HCT116 (cell line): ENCODE measurements around the gene AASS. TPM values are rescaled to one million over a fixed set of nuclear protein-coding genes. Genes with fewer than 3 reads are reported as not detected.

Experiments
- ATAC-seq: fragments of 200-7000 bp; cut with Tn5 transposase; 2 replicates; pipeline ENCODE4 v1.9.1; 2020; ENCODE audit warnings: mild to moderate bottlenecking, moderate library complexity
- BruUV-seq: library from RNA; stranded (reverse); fragments of 400-500 nt; replicated peaks from 2 replicates; lab custom pipeline; 2021; lab: Mats Ljungman, UMichigan
- CTCF ChIA-PET: fragments of 300-600 bp; sonication (Branson Sonifier 250); formaldehyde crosslinking; loops from one replicate; lab custom pipeline; 2021; ENCODE audit warnings: antibody characterized with exemption; lab: Charles Lee
- POLR2A ChIA-PET: fragments of 300-600, 350-600 bp; sonication (Branson Sonifier 250); formaldehyde crosslinking; loops from one replicate; lab custom pipeline; 2021; ENCODE audit warnings: antibody characterized with exemption; lab: Charles Lee
- RAD21 ChIA-PET, 2 experiments: fragments of 300-600 bp; sonication (Branson Sonifier 250); formaldehyde crosslinking; loops; one replicate each; lab custom pipeline; 2023; ENCODE audit warnings: low total read pairs in 2 of 2; ENCODE audit not compliant: uncharacterized antibody in 2 of 2, unreplicated experiment in 2 of 2, low non-redundant PET in 1 of 2; lab: Charles Lee
- DNase-seq: peaks from one replicate; pipeline ENCODE4 v3.0.0-alpha.2; 2010; ENCODE audit warnings: low read depth, low spot score
- H2AFZ ChIP-seq: fragments of 200-600 bp; shearing (Covaris generic), sonication (generic); 2 replicates; pipeline ENCODE4 v1.6.1; 2017; ENCODE audit warnings: low read depth, mixed run types, mixed read lengths, antibody characterized with exemption, low read length; ENCODE audit not compliant: poor library complexity, severe bottlenecking
- H3K27ac ChIP-seq: 2 replicates; pipeline ENCODE4 v1.5.1; 2012; ENCODE audit warnings: low read depth, low read length
- H3K27me3 ChIP-seq: fragments of 200-600 bp; sonication (generic); 2 replicates; pipeline ENCODE4 v1.6.1; 2016; ENCODE audit warnings: mixed run types, low read length, mixed read lengths; ENCODE audit not compliant: insufficient read depth
- H3K36me3 ChIP-seq, 2 experiments: fragments of 200-500 bp in 1 of 2; fragments of 200-600 bp in 1 of 2; sonication (Bioruptor generic) in 1 of 2; sonication (generic) in 1 of 2; 2 replicates each; pipeline versions ENCODE4 v1.5.1 to v1.6.1; 2014 to 2016; ENCODE audit warnings: low read length in 2 of 2, inconsistent platforms in 1 of 2, mixed read lengths in 1 of 2, mixed run types in 1 of 2; ENCODE audit not compliant: insufficient read depth in 2 of 2, control insufficient read depth in 1 of 2
- H3K4me1 ChIP-seq, 2 experiments: fragments of 200-600 bp in 1 of 2; sonication (generic) in 1 of 2; 2 replicates each; pipeline versions ENCODE4 v1.5.1 to v1.6.1; 2012 to 2017; ENCODE audit warnings: low read length in 2 of 2, inconsistent platforms in 1 of 2, mild to moderate bottlenecking in 1 of 2, mixed read lengths in 1 of 2, mixed run types in 1 of 2, moderate library complexity in 1 of 2; ENCODE audit not compliant: insufficient read depth in 2 of 2, control insufficient read depth in 1 of 2
- H3K4me2 ChIP-seq: fragments of 200-600 bp; sonication (generic); 2 replicates; pipeline ENCODE4 v1.6.1; 2017; ENCODE audit warnings: mixed run types, low read length, mixed read lengths
- H3K4me3 ChIP-seq, 2 experiments: fragments of 200-600 bp in 1 of 2; sonication (generic) in 1 of 2; replicated peaks in 1 of 2; 2 replicates each; pipeline ENCODE4 v1.5.1; 2011 to 2016; ENCODE audit warnings: low read length in 2 of 2, control low read depth in 1 of 2, low read depth in 1 of 2, mild to moderate bottlenecking in 1 of 2, mixed read lengths in 1 of 2, mixed run types in 1 of 2
- H3K79me2 ChIP-seq: fragments of 200-600 bp; sonication (generic); 2 replicates; pipeline ENCODE4 v1.6.1; 2017; ENCODE audit warnings: mild to moderate bottlenecking, mixed run types, low read length, moderate library complexity, mixed read lengths; ENCODE audit not compliant: insufficient read depth
- H3K9ac ChIP-seq: fragments of 200-600 bp; sonication (generic); 2 replicates; pipeline ENCODE4 v1.6.1; 2016; ENCODE audit warnings: low read length, mixed read lengths
- H3K9me2 ChIP-seq: fragments of 200-600 bp; sonication (generic), shearing (Covaris generic); 2 replicates; pipeline ENCODE4 v1.6.1; 2017; ENCODE audit warnings: mixed run types, mild to moderate bottlenecking, moderate library complexity; ENCODE audit not compliant: insufficient read depth
- H3K9me3 ChIP-seq, 2 experiments: fragments of 200-500 bp in 1 of 2; fragments of 200-600 bp in 1 of 2; sonication (Bioruptor generic) in 1 of 2; sonication (generic) in 1 of 2; 2 replicates each; pipeline ENCODE4 v1.6.1; 2014 to 2017; ENCODE audit warnings: low read length in 2 of 2, mixed read lengths in 2 of 2, inconsistent platforms in 1 of 2, low read depth in 1 of 2, mild to moderate bottlenecking in 1 of 2, mixed run types in 1 of 2, moderate library complexity in 1 of 2; ENCODE audit not compliant: control insufficient read depth in 1 of 2, insufficient read depth in 1 of 2
- H4K20me1 ChIP-seq: fragments of 200-600 bp; sonication (generic), shearing (Covaris generic); 2 replicates; pipeline ENCODE4 v1.6.1; 2017; ENCODE audit warnings: mixed run types, mild to moderate bottlenecking, moderate library complexity; ENCODE audit not compliant: insufficient read depth
- CBX3 ChIP-seq: IDR thresholded peaks from 2 replicates; pipeline ENCODE4 v1.6.1; 2012; ENCODE audit warnings: low read depth
- CEBPB ChIP-seq: IDR thresholded peaks from 2 replicates; pipeline ENCODE4 v1.6.1; 2012; ENCODE audit warnings: low read depth
- EGR1 ChIP-seq: IDR thresholded peaks from 2 replicates; pipeline ENCODE4 v1.6.1; 2012; ENCODE audit warnings: low read depth
- ELF1 ChIP-seq: IDR thresholded peaks from 2 replicates; pipeline ENCODE4 v1.6.1; 2012; ENCODE audit warnings: low read depth, borderline replicate concordance
- EZH2 ChIP-seq: fragments of 200-600 bp; sonication (generic); IDR thresholded peaks from 2 replicates; pipeline ENCODE4 v1.6.1; 2017; ENCODE audit warnings: antibody characterized with exemption, mixed run types
- EZH2phosphoT487 ChIP-seq: fragments of 200-600 bp; IDR thresholded peaks from 2 replicates; pipeline ENCODE4 v1.6.1; 2018; ENCODE audit warnings: antibody characterized with exemption, borderline replicate concordance
- FOSL1 ChIP-seq: IDR thresholded peaks from 2 replicates; pipeline ENCODE4 v1.6.1; 2012; ENCODE audit warnings: low read depth
- RAD21 ChIP-seq: IDR thresholded peaks from 2 replicates; pipeline ENCODE4 v1.6.1; 2012; ENCODE audit warnings: low read depth, mild to moderate bottlenecking
- SP1 ChIP-seq: IDR thresholded peaks from 2 replicates; pipeline ENCODE4 v1.6.1; 2012; ENCODE audit warnings: low read depth
- TCF7L2 ChIP-seq: IDR thresholded peaks from 2 replicates; pipeline ENCODE4 v1.7.0; 2011; ENCODE audit warnings: borderline replicate concordance, inconsistent platforms; ENCODE audit not compliant: insufficient read depth, insufficient read length; ENCODE audit errors: extremely low read depth
- ZNF274 ChIP-seq: fragments of 200-500 bp; sonication (Bioruptor generic); IDR thresholded peaks from 2 replicates; pipeline ENCODE4 v1.6.1; 2014; ENCODE audit warnings: mild to moderate bottlenecking, low read depth, low read length, inconsistent platforms
- intact Hi-C: fragments of 100-400 bp; cut with micrococcal nuclease; formaldehyde crosslinking; loops from 2 replicates; pipeline ENCODE4 v1.10.0; 2022
- total RNA-seq: library from RNA; stranded (reverse); gene quantifications from one replicate; pipeline ENCODE4 v1.2.1, GENCODE V29; 2021; ENCODE audit not compliant: unreplicated experiment
- TF ChIP-seq, protein P1 (sequence below): IDR thresholded peaks from 2 replicates; pipeline ENCODE4 v1.6.1; 2011; ENCODE audit warnings: mild to moderate bottlenecking, low read length, moderate library complexity; ENCODE audit not compliant: insufficient replicate concordance; ENCODE audit errors: extremely low read depth
- TF ChIP-seq, protein P2 (sequence below), 3 experiments: fragments of 200-600 bp in 1 of 3; sonication (generic) in 1 of 3; IDR thresholded peaks in 2 of 3; conservative IDR thresholded peaks in 1 of 3; 2 replicates each; pipeline ENCODE4 v1.5.1; 2012 to 2017; ENCODE audit warnings: low read depth in 2 of 3, low read length in 2 of 3, antibody characterized with exemption in 1 of 3, borderline replicate concordance in 1 of 3, control low read depth in 1 of 3, mild to moderate bottlenecking in 1 of 3, mixed read lengths in 1 of 3, mixed run types in 1 of 3, moderate library complexity in 1 of 3; ENCODE audit not compliant: insufficient read depth in 1 of 3

Gene AASS
- total RNA-seq, 1 experiment from 2014 or later = 5.1 TPM

DNA sequence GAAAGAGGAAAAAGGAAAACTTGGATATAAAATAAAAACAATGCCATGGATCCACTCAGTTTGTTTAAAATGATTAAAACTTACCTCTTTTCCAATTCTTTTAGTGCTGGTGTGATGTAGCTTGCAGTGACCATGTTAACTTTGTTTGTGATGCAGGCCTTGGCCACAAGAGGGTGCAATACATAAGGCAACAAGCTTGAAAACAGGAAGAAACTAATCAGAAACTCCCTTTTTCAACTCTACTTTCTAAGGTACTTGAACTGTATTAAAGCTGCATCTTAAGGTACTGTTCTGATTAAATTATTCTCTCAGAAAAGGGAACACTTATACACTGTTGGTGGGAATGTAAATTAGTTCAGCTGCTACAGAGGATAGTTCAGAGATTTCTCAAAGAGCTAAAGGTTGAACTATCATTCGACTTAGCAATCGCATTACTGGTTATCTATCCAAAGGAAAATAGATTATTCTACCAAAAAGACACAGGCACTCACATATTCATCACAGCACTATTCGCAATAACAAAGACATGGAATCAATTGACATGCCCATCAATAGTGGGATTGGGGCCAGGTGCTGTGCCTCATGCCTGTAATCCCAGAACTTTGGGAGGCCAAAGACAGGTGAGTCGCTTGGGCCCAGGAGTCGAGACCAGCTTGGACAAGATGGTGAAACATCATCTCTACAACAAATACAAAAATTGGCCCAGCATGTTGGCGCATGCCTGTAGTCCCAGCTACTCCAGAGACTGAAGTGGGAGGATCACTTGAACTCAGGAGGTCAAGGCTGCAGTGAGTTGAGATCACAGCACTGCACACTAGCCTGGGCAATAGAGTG, 50.9 kb downstream of the AASS start:
- Histone ChIP-seq H4K20me1 (no peaks in the 10 kb centered on the region; the same call in 1 of the 2 replicates), H3K4me3 (no peak overlapping the region), H3K4me1 (no peaks in the 10 kb centered on the region), H3K27ac (no peak overlapping the region), H3K27me3 (no peaks in the 10 kb centered on the region), H3K9me2 (no peaks in the 10 kb centered on the region), H3K9me3 (no peaks in the 10 kb centered on the region)
- POLR2A ChIA-PET = no interaction called here
- BruUV-seq = no TSS peak
- RAD21 ChIA-PET = interaction anchor here in 1 of 2 experiments (0.5 to 1.3 kb wide), 2 partner anchors 177 to 440 kb away, joined by 3 to 4 read pairs; no protein-coding TSS in a partner anchor
- ATAC-seq = peak; percentile 77
- TF ChIP-seq, protein P1, sequence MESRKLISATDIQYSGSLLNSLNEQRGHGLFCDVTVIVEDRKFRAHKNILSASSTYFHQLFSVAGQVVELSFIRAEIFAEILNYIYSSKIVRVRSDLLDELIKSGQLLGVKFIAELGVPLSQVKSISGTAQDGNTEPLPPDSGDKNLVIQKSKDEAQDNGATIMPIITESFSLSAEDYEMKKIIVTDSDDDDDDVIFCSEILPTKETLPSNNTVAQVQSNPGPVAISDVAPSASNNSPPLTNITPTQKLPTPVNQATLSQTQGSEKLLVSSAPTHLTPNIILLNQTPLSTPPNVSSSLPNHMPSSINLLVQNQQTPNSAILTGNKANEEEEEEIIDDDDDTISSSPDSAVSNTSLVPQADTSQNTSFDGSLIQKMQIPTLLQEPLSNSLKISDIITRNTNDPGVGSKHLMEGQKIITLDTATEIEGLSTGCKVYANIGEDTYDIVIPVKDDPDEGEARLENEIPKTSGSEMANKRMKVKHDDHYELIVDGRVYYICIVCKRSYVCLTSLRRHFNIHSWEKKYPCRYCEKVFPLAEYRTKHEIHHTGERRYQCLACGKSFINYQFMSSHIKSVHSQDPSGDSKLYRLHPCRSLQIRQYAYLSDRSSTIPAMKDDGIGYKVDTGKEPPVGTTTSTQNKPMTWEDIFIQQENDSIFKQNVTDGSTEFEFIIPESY = no peak
- TF ChIP-seq EGR1 (no peak), FOSL1 (no peak), CBX3 (no peak), EZH2 (no peak), EZH2phosphoT487 (no peak), ZNF274 (no peak), SP1 (no peak), CEBPB (no peak), ELF1 (peak; percentile 27), RAD21 (peak; percentile 73), TCF7L2 (no peak)
- TF ChIP-seq, protein P2, sequence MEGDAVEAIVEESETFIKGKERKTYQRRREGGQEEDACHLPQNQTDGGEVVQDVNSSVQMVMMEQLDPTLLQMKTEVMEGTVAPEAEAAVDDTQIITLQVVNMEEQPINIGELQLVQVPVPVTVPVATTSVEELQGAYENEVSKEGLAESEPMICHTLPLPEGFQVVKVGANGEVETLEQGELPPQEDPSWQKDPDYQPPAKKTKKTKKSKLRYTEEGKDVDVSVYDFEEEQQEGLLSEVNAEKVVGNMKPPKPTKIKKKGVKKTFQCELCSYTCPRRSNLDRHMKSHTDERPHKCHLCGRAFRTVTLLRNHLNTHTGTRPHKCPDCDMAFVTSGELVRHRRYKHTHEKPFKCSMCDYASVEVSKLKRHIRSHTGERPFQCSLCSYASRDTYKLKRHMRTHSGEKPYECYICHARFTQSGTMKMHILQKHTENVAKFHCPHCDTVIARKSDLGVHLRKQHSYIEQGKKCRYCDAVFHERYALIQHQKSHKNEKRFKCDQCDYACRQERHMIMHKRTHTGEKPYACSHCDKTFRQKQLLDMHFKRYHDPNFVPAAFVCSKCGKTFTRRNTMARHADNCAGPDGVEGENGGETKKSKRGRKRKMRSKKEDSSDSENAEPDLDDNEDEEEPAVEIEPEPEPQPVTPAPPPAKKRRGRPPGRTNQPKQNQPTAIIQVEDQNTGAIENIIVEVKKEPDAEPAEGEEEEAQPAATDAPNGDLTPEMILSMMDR (IDR thresholded peaks at IDR 0.05 in 2 of 3, conservative IDR thresholded peaks at IDR 0.05 in 1 of 3; ENCODE audit: borderline replicate concordance in 1 of 3, insufficient read depth in 1 of 3, low read depth in 2 of 3, low read length in 2 of 3) = peak; percentile 50 to 91 (median 90)
- TF ChIP-seq, all 23 proteins: peak for 3
- peak; percentile 61 for DNase-seq
- intact Hi-C loops = loop anchor here (1.0 to 5.0 kb wide), 2 partner anchors 124 to 436 kb away; no protein-coding TSS in a partner anchor
- Histone ChIP-seq H3K79me2 (no peaks in the 10 kb centered on the region), H3K9ac (no peak overlapping the region), H3K36me3 (no peaks in the 10 kb centered on the region), H2AFZ (peak overlapping the region; percentile 36), H3K4me2 (no peak overlapping the region)
- CTCF ChIA-PET = interaction anchor here (0.7 to 1.5 kb wide), 20 partner anchors 9 to 440 kb away, joined by 3 to 13 read pairs (median 3); no protein-coding TSS in a partner anchor
